Esophagus squamous epithelium (tissue), 5 donors: ENCODE results near the gene OBP2A. TPM values are rescaled to one million over a fixed set of nuclear protein-coding genes. Genes with fewer than 3 reads are reported as not detected.

Experiments
- DNase-seq: peaks from one replicate; lab custom pipeline; 2025; lab: John Stamatoyannopoulos, UW
- H3K27ac ChIP-seq, 4 donors: fragments of 200-600 bp; sonication (generic); one replicate each; pipeline ENCODE4 v1.5.1; 2016 to 2019; ENCODE audit warnings: mild to moderate bottlenecking in 1 of 4
- H3K27me3 ChIP-seq, 4 donors: fragments of 200-600 bp; sonication (generic); 1 replicate in 3 of 4; 2 replicates in 1 of 4; pipeline versions ENCODE4 v1.5.1 to v1.6.0; 2017 to 2021; ENCODE audit warnings: antibody characterized with exemption in 1 of 4
- H3K36me3 ChIP-seq, 3 donors: fragments of 200-600 bp; sonication (generic); one replicate each; pipeline ENCODE4 v1.5.1; 2016 to 2019
- H3K4me1 ChIP-seq, 3 donors: fragments of 200-600 bp; sonication (generic); one replicate each; pipeline ENCODE4 v1.5.1; 2017 to 2019
- H3K4me3 ChIP-seq, 4 donors: fragments of 200-600 bp; sonication (generic); 1 replicate in 3 of 4; 2 replicates in 1 of 4; pipeline ENCODE4 v1.5.1; 2016 to 2019; ENCODE audit warnings: mild to moderate bottlenecking in 2 of 4, moderate library complexity in 1 of 4
- H3K9me3 ChIP-seq, 3 donors: fragments of 200-600 bp; sonication (generic); one replicate each; pipeline ENCODE4 v1.5.1; 2016 to 2019
- POLR2A ChIP-seq, 4 donors: fragments of 450-650 bp; IDR thresholded peaks; one replicate each; pipeline ENCODE4 v1.6.1; 2017; ENCODE audit warnings: antibody characterized with exemption in 4 of 4, mild to moderate bottlenecking in 4 of 4, moderate library complexity in 3 of 4
- WGBS, 2 donors: methylation state at CpG; one replicate each; pipeline ENCODE4 v1.1.5; 2018; 5-methylcytosine and 5-hydroxymethylcytosine counted together
- intact Hi-C: fragments of 100-400 bp; cut with DNase I; formaldehyde crosslinking; loops from one replicate; pipeline ENCODE4 v1.15.0; 2022
- total RNA-seq, 4 donors: library from RNA; depleted of rRNA; stranded (reverse); fragments of >200 nt; gene quantifications; one replicate each; pipeline ENCODE4 v1.1.0, GENCODE V29; 2016
- TF ChIP-seq, protein P1 (sequence below), 6 experiments: fragments of 450-650 bp in 4 of 6; fragments of 200-600 bp in 2 of 6; sonication (generic) in 2 of 6; IDR thresholded peaks; one replicate each; pipeline ENCODE4 v1.5.1; 2016 to 2019; ENCODE audit warnings: antibody characterized with exemption in 6 of 6, mild to moderate bottlenecking in 4 of 6, moderate library complexity in 4 of 6
- donor health status: DM: yes; HTN: yes; CAD: no.

The OBP2A gene
- total RNA-seq, 4 donors from 2014 or later = not detected

DNA sequence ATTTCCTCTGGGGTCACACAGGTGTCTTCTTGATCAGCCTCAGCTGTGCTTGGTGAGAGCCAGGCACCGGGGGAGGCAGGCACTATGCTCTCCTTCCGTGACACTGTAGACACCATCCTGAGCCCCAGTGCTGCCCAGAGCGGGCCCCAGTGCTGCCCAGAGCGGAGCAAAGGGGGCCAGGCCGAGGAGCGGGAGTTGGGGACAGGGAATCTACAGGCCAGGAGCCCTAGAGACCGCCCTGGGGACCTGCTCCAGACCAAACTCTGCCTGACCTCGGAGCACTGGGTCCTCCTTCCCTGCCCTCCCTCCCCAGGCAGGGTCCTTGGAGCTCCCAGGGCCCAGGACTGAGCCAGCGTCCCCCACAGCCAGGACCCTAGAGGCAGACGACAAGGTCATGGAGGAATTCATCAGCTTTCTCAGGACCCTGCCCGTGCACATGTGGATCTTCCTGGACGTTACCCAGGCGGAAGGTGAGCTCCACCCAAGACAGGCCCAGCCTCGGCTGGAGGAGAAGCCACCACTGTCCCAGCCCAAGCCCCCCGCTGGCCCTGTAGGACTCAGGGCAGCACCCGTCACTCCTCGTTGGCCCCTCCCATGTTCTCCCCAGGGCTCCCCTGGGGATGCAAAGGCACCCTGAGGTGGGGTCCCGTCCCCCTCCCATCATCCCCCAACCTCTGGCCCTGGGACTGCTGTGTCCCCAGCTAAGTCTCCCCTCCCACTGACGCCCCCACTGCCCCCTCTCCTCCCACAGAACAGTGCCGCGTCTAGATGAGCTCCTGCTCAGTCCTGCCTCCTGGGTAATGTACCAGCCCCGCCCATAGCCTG lies 45.8 kb downstream of the OBP2A start:
- Histone ChIP-seq H3K4me3 (no peak overlapping the region), H3K27me3 (peaks cover 0 to 57% (median 0%) of the 10 kb centered on the region in 4 donors), H3K4me1 (no peaks in the 10 kb centered on the region), H3K27ac (no peak overlapping the region), H3K36me3 (no peaks in the 10 kb centered on the region), H3K9me3 (no peaks in the 10 kb centered on the region)
- DNase-seq = no peak
- WGBS, 2 donors = 60 to 64% methylated on average over 2 to 7 of the region's 22 CpGs
- no peak for TF ChIP-seq POLR2A (IDR thresholded peaks at IDR 0.05)
- TF ChIP-seq, protein P1, sequence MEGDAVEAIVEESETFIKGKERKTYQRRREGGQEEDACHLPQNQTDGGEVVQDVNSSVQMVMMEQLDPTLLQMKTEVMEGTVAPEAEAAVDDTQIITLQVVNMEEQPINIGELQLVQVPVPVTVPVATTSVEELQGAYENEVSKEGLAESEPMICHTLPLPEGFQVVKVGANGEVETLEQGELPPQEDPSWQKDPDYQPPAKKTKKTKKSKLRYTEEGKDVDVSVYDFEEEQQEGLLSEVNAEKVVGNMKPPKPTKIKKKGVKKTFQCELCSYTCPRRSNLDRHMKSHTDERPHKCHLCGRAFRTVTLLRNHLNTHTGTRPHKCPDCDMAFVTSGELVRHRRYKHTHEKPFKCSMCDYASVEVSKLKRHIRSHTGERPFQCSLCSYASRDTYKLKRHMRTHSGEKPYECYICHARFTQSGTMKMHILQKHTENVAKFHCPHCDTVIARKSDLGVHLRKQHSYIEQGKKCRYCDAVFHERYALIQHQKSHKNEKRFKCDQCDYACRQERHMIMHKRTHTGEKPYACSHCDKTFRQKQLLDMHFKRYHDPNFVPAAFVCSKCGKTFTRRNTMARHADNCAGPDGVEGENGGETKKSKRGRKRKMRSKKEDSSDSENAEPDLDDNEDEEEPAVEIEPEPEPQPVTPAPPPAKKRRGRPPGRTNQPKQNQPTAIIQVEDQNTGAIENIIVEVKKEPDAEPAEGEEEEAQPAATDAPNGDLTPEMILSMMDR (IDR thresholded peaks at IDR 0.05) = no peak
- intact Hi-C loops = no loop called here

DNA sequence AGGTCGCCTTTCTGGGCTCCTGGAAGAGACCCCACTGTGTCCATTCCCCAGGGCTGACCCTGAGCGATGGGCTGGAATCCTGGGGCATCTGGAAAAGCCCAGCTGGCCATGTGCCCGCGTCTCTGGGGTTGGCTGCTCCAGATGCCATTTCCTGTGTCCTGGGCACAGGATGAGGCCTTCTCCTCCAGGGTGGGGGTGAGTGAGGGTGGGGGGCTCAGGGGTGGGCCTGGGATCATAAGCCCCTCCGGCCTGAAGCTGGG lies 46.3 kb downstream of the OBP2A start:
- Histone ChIP-seq H3K27me3 (peaks cover 0 to 61% (median 0%) of the 10 kb centered on the region in 4 donors), H3K9me3 (no peaks in the 10 kb centered on the region), H3K27ac (no peak overlapping the region), H3K4me1 (no peaks in the 10 kb centered on the region), H3K4me3 (no peak overlapping the region), H3K36me3 (no peaks in the 10 kb centered on the region)
- intact Hi-C loops = no loop called here
- no peak for TF ChIP-seq POLR2A (IDR thresholded peaks at IDR 0.05)
- TF ChIP-seq, protein P1 (IDR thresholded peaks at IDR 0.05) = no peak
- WGBS, 2 donors = no CpG with 5 or more reads among the region's 5 CpGs
- DNase-seq = no peak

DNA sequence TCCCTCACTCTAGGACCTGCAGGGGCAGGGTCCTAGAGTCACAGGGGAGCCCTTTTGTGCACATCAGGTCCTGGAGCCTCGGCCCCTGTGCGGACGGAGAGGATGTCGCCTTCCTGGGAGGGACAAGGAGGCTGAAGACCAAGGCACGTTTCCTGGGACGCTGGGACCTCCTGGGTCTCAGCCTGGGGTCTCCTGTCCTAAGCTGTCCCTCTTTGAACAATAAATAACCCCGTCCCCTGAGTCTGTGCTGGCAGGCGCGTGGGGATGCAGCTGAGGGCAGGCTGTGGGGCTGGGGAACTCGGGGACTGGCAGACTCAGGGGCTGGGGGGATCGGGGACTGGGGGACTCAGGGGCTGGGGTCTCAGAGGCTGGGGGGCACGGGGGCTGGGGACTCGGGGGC lies 46.7 kb downstream of the OBP2A start:
- no peak for DNase-seq
- no peak overlapping the region for H3K27ac ChIP-seq
- peaks cover 0 to 64% (median 0%) of the 10 kb centered on the region in 4 donors for H3K27me3 ChIP-seq
- H3K36me3 ChIP-seq = no peaks in the 10 kb centered on the region
- no peaks in the 10 kb centered on the region for H3K4me1 ChIP-seq
- no peak overlapping the region for H3K4me3 ChIP-seq
- 20% methylated on average over 1 of the region's 13 CpGs; no CpG with 5 or more reads in 1 of the 2 donors for WGBS, 2 donors
- TF ChIP-seq POLR2A (IDR thresholded peaks at IDR 0.05) = no peak
- TF ChIP-seq, protein P1 (IDR thresholded peaks at IDR 0.05) = no peak
- intact Hi-C loops = no loop called here
- H3K9me3 ChIP-seq = no peaks in the 10 kb centered on the region

DNA sequence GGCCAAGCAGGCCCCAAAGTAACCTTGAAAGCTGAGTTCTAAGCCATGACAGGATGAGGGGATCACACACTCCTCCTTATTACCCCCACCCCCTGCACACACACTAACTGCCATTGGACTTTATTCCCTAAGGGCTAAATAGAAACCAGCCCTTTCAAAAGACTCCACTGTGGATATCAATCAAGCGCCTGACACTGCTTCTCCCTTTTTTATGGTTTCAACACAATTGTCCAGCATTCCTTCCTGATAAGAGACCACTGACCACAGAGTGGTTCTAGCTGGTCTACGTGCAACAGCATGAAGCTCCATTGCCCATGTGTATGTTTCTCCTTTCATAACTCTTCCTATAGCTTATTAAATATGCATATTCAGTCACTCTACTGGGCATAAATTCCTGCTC lies 50.3 kb downstream of the OBP2A start:
- H3K27ac ChIP-seq = no peak overlapping the region
- no peak for DNase-seq
- no peaks in the 10 kb centered on the region for H3K4me1 ChIP-seq
- H3K9me3 ChIP-seq = no peaks in the 10 kb centered on the region
- H3K27me3 ChIP-seq = peaks cover 0 to 74% (median 0%) of the 10 kb centered on the region in 4 donors
- 60 to 72% methylated on average over 2 of the region's 2 CpGs for WGBS, 2 donors
- intact Hi-C loops = no loop called here
- H3K4me3 ChIP-seq = no peak overlapping the region
- TF ChIP-seq, protein P1 (IDR thresholded peaks at IDR 0.05) = no peak
- TF ChIP-seq POLR2A (IDR thresholded peaks at IDR 0.05) = no peak
- H3K36me3 ChIP-seq = no peaks in the 10 kb centered on the region

Other genes starting within 250 kb of the OBP2A start
- gene PPP1R26, start 66.3 kb upstream of the OBP2A start, total RNA-seq = 10 to 100 TPM in 1 of 4 donors, 1 to 10 TPM in 3; 5.4 to 10.9 (median 8.3) TPM
- gene MRPS2, start 45.4 kb upstream of the OBP2A start, total RNA-seq = 10 to 100 TPM; 18.2 to 39.5 (median 31.8) TPM
- not detected for gene LCN1, start 24.7 kb upstream of the OBP2A start, total RNA-seq
- not detected for gene PAEP, start 15.6 kb downstream of the OBP2A start, total RNA-seq
- gene GLT6D1, start 93.4 kb downstream of the OBP2A start, total RNA-seq = not detected
- gene LCN9, start 117.2 kb downstream of the OBP2A start, total RNA-seq = not detected
- not detected for gene SOHLH1, start 153.4 kb downstream of the OBP2A start, total RNA-seq
- under 1 TPM in 1 of 4 donors, not detected in 3; 0.09 TPM for gene KCNT1, start 156.1 kb downstream of the OBP2A start, total RNA-seq